HCT116 (cell line): Measurements from ENCODE around the gene SFTPA2.

Experiments used
- CBX3 ChIP-seq: IDR thresholded peaks from 2 replicates; pipeline ENCODE4 v1.6.1; 2012; ENCODE audit warnings: low read depth
- EGR1 ChIP-seq: IDR thresholded peaks from 2 replicates; pipeline ENCODE4 v1.6.1; 2012; ENCODE audit warnings: low read depth
- ELF1 ChIP-seq: IDR thresholded peaks from 2 replicates; pipeline ENCODE4 v1.6.1; 2012; ENCODE audit warnings: low read depth, borderline replicate concordance
- EZH2 ChIP-seq: fragments of 200-600 bp; sonication (generic); IDR thresholded peaks from 2 replicates; pipeline ENCODE4 v1.6.1; 2017; ENCODE audit warnings: antibody characterized with exemption, mixed run types
- EZH2phosphoT487 ChIP-seq: fragments of 200-600 bp; IDR thresholded peaks from 2 replicates; pipeline ENCODE4 v1.6.1; 2018; ENCODE audit warnings: antibody characterized with exemption, borderline replicate concordance
- JUND ChIP-seq: IDR thresholded peaks from 2 replicates; pipeline ENCODE4 v1.6.1; 2012
- POLR2A ChIP-seq: IDR thresholded peaks from 2 replicates; pipeline ENCODE4 v1.7.0; 2011; ENCODE audit warnings: borderline replicate concordance; ENCODE audit not compliant: insufficient read depth, insufficient read length; ENCODE audit errors: extremely low read depth
- POLR2AphosphoS5 ChIP-seq: IDR thresholded peaks from 2 replicates; pipeline ENCODE4 v1.6.1; 2011; ENCODE audit warnings: mild to moderate bottlenecking, low read depth, low read length, moderate library complexity
- SIN3A ChIP-seq: IDR thresholded peaks from 2 replicates; pipeline ENCODE4 v1.6.1; 2012; ENCODE audit warnings: low read depth
- YY1 ChIP-seq: IDR thresholded peaks from 2 replicates; pipeline ENCODE4 v1.6.1; 2011; ENCODE audit warnings: low read length, low read depth, moderate library complexity, mild to moderate bottlenecking; ENCODE audit not compliant: insufficient replicate concordance; ENCODE audit errors: extremely low read depth
- ZFX ChIP-seq: fragments of 450-650 bp; IDR thresholded peaks from 2 replicates; pipeline ENCODE4 v1.6.1; 2017
- TF ChIP-seq, protein P1 (sequence below), 3 experiments: fragments of 200-600 bp in 1 of 3; sonication (generic) in 1 of 3; IDR thresholded peaks in 2 of 3; conservative IDR thresholded peaks in 1 of 3; 2 replicates each; pipeline ENCODE4 v1.5.1; 2012 to 2017; ENCODE audit warnings: low read depth in 2 of 3, low read length in 2 of 3, antibody characterized with exemption in 1 of 3, borderline replicate concordance in 1 of 3, control low read depth in 1 of 3, mild to moderate bottlenecking in 1 of 3, mixed read lengths in 1 of 3, mixed run types in 1 of 3, moderate library complexity in 1 of 3; ENCODE audit not compliant: insufficient read depth in 1 of 3
- TF ChIP-seq, protein P2 (sequence below): IDR thresholded peaks from 2 replicates; pipeline ENCODE4 v1.6.1; 2012
- TF ChIP-seq, protein P3 (sequence below): IDR thresholded peaks from 2 replicates; pipeline ENCODE4 v1.6.1; 2012; ENCODE audit warnings: low read depth

DNA sequence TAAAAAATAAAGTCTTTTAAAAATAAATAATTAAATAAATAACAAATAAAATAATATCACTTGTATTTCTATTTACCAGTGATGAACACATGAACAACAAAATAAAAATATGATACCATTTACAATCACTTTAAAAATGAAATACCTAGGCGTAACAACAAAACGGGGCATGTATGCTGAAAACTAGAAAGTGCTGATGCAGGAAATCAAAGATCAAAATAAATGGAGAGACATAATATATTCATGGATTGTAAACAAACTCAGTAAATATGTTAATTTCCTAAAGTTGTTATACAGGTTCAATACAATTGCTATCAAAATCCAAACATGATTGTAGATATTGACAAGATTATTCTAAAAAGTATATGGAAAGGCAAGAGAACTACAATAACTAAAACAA lies 19.2 kb upstream of the SFTPA2 start:
- TF ChIP-seq, protein P1, sequence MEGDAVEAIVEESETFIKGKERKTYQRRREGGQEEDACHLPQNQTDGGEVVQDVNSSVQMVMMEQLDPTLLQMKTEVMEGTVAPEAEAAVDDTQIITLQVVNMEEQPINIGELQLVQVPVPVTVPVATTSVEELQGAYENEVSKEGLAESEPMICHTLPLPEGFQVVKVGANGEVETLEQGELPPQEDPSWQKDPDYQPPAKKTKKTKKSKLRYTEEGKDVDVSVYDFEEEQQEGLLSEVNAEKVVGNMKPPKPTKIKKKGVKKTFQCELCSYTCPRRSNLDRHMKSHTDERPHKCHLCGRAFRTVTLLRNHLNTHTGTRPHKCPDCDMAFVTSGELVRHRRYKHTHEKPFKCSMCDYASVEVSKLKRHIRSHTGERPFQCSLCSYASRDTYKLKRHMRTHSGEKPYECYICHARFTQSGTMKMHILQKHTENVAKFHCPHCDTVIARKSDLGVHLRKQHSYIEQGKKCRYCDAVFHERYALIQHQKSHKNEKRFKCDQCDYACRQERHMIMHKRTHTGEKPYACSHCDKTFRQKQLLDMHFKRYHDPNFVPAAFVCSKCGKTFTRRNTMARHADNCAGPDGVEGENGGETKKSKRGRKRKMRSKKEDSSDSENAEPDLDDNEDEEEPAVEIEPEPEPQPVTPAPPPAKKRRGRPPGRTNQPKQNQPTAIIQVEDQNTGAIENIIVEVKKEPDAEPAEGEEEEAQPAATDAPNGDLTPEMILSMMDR (IDR thresholded peaks at IDR 0.05 in 2 of 3, conservative IDR thresholded peaks at IDR 0.05 in 1 of 3; ENCODE audit: borderline replicate concordance in 1 of 3, insufficient read depth in 1 of 3, low read depth in 2 of 3, low read length in 2 of 3): no peak
- TF ChIP-seq POLR2AphosphoS5: no peak
- TF ChIP-seq POLR2A: no peak
- TF ChIP-seq CBX3: no peak
- TF ChIP-seq, protein P2, sequence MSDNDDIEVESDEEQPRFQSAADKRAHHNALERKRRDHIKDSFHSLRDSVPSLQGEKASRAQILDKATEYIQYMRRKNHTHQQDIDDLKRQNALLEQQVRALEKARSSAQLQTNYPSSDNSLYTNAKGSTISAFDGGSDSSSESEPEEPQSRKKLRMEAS: no peak
- no peak for TF ChIP-seq JUND
- no peak for TF ChIP-seq EZH2
- no peak for TF ChIP-seq YY1
- TF ChIP-seq ELF1: no peak
- no peak for TF ChIP-seq ZFX
- no peak for TF ChIP-seq EGR1
- TF ChIP-seq EZH2phosphoT487: no peak
- TF ChIP-seq, protein P3, sequence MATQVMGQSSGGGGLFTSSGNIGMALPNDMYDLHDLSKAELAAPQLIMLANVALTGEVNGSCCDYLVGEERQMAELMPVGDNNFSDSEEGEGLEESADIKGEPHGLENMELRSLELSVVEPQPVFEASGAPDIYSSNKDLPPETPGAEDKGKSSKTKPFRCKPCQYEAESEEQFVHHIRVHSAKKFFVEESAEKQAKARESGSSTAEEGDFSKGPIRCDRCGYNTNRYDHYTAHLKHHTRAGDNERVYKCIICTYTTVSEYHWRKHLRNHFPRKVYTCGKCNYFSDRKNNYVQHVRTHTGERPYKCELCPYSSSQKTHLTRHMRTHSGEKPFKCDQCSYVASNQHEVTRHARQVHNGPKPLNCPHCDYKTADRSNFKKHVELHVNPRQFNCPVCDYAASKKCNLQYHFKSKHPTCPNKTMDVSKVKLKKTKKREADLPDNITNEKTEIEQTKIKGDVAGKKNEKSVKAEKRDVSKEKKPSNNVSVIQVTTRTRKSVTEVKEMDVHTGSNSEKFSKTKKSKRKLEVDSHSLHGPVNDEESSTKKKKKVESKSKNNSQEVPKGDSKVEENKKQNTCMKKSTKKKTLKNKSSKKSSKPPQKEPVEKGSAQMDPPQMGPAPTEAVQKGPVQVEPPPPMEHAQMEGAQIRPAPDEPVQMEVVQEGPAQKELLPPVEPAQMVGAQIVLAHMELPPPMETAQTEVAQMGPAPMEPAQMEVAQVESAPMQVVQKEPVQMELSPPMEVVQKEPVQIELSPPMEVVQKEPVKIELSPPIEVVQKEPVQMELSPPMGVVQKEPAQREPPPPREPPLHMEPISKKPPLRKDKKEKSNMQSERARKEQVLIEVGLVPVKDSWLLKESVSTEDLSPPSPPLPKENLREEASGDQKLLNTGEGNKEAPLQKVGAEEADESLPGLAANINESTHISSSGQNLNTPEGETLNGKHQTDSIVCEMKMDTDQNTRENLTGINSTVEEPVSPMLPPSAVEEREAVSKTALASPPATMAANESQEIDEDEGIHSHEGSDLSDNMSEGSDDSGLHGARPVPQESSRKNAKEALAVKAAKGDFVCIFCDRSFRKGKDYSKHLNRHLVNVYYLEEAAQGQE: no peak
- TF ChIP-seq SIN3A: no peak
